IMR-90 (cell line): ENCODE measurements around the gene ANKRD11. TPM values are rescaled to one million over a fixed set of nuclear protein-coding genes. Genes with fewer than 3 reads are reported as not detected.

ENCODE experiments used
- ATAC-seq: fragments of 200-7000 bp; cut with Tn5 transposase; 2 replicates; pipeline ENCODE4 v1.9.1; 2020; ENCODE audit warnings: low read depth, mild to moderate bottlenecking, moderate library complexity
- BruUV-seq: library from RNA; stranded (reverse); fragments of 400-500 nt; replicated peaks from 2 replicates; lab custom pipeline; 2021; lab: Mats Ljungman, UMichigan
- CTCF ChIA-PET: fragments of 300-600 bp; formaldehyde crosslinking; extraction: SDS; loops from one replicate; lab custom pipeline; 2021; ENCODE audit warnings: antibody characterized with exemption; lab: Yijun Ruan, JAX
- POLR2A ChIA-PET: fragments of 300-600 bp; sonication (Branson Sonifier 250); formaldehyde crosslinking; loops from one replicate; lab custom pipeline; 2022; ENCODE audit warnings: antibody characterized with exemption; ENCODE audit not compliant: unreplicated experiment; lab: Charles Lee
- DNase-seq: peaks from one replicate; pipeline ENCODE4 v3.0.0; 2013
- H2AFZ ChIP-seq: replicated peaks from 2 replicates; pipeline ENCODE3; 2013; ENCODE audit warnings: low read length, mild to moderate bottlenecking; ENCODE audit not compliant: poor library complexity
- H2AK5ac ChIP-seq: 2 replicates; pipeline ENCODE4 v1.6.1; 2013; ENCODE audit warnings: low read depth, low read length, inconsistent platforms
- H2AK9ac ChIP-seq: replicated peaks from 2 replicates; pipeline ENCODE3; 2013; ENCODE audit warnings: mild to moderate bottlenecking, low read depth, low read length, moderate library complexity; ENCODE audit not compliant: poor library complexity
- H2BK120ac ChIP-seq: 2 replicates; pipeline ENCODE4 v1.6.1; 2013; ENCODE audit warnings: low read depth, low read length, inconsistent platforms
- H2BK15ac ChIP-seq: 3 replicates; pipeline ENCODE4 v1.6.1; 2013; ENCODE audit warnings: low read depth, low read length, inconsistent platforms
- H2BK20ac ChIP-seq: 2 replicates; pipeline ENCODE4 v1.6.1; 2013; ENCODE audit warnings: low read depth, mild to moderate bottlenecking, inconsistent platforms, low read length, moderate library complexity
- H2BK5ac ChIP-seq: 2 replicates; pipeline ENCODE4 v1.6.1; 2013; ENCODE audit warnings: mild to moderate bottlenecking, low read depth, low read length, inconsistent platforms; ENCODE audit not compliant: poor library complexity, severe bottlenecking
- H3K14ac ChIP-seq: replicated peaks from 2 replicates; pipeline ENCODE4 v1.6.1; 2013; ENCODE audit warnings: low read depth, low read length, inconsistent platforms
- H3K18ac ChIP-seq: 2 replicates; pipeline ENCODE4 v1.6.1; 2013; ENCODE audit warnings: low read depth, low read length, control low read depth
- H3K23ac ChIP-seq: 2 replicates; pipeline ENCODE4 v1.6.1; 2013; ENCODE audit warnings: low read depth, low read length, inconsistent platforms
- H3K27ac ChIP-seq: 2 replicates; pipeline ENCODE4 v1.5.1; 2013; ENCODE audit warnings: mild to moderate bottlenecking, control low read depth, low read length; ENCODE audit not compliant: insufficient read depth
- H3K27me3 ChIP-seq: 2 replicates; pipeline ENCODE4 v1.6.1; 2013; ENCODE audit warnings: low read length; ENCODE audit not compliant: control insufficient read depth, insufficient read depth
- H3K36me3 ChIP-seq: 2 replicates; pipeline ENCODE4 v1.6.1; 2013; ENCODE audit warnings: low read length, mixed read lengths; ENCODE audit not compliant: control insufficient read depth, insufficient read depth
- H3K4ac ChIP-seq: 2 replicates; pipeline ENCODE4 v1.6.1; 2013; ENCODE audit warnings: low read depth, low read length, inconsistent platforms
- H3K4me1 ChIP-seq: 2 replicates; pipeline ENCODE4 v1.6.1; 2013; ENCODE audit warnings: low read length, mixed read lengths; ENCODE audit not compliant: control insufficient read depth, insufficient read depth
- H3K4me2 ChIP-seq: 2 replicates; pipeline ENCODE4 v1.6.1; 2013; ENCODE audit warnings: low read depth, mild to moderate bottlenecking, control low read depth, low read length, moderate library complexity
- H3K4me3 ChIP-seq: 2 replicates; pipeline ENCODE4 v1.5.1; 2013; ENCODE audit warnings: low read depth, mild to moderate bottlenecking, control low read depth, low read length, moderate library complexity; ENCODE audit not compliant: insufficient read depth
- H3K56ac ChIP-seq: 2 replicates; pipeline ENCODE4 v1.6.1; 2013; ENCODE audit warnings: low read length, inconsistent platforms; ENCODE audit not compliant: insufficient read depth; ENCODE audit errors: extremely low read depth
- H3K79me1 ChIP-seq, 2 experiments: 2 replicates each; pipeline ENCODE4 v1.6.1; 2013; ENCODE audit warnings: low read length in 2 of 2, inconsistent platforms in 1 of 2, low read depth in 1 of 2
- H3K9ac ChIP-seq: 2 replicates; pipeline ENCODE4 v1.6.1; 2013; ENCODE audit warnings: low read depth, low read length, control low read depth
- H3K9me1 ChIP-seq: 2 replicates; pipeline ENCODE4 v1.6.1; 2013; ENCODE audit warnings: low read length, inconsistent platforms; ENCODE audit not compliant: insufficient read depth
- H3K9me3 ChIP-seq: 2 replicates; pipeline ENCODE4 v1.6.1; 2013; ENCODE audit warnings: low read length; ENCODE audit not compliant: control insufficient read depth, insufficient read depth
- H4K20me1 ChIP-seq: 2 replicates; pipeline ENCODE4 v1.6.1; 2013; ENCODE audit warnings: low read length, inconsistent platforms; ENCODE audit not compliant: insufficient read depth
- H4K5ac ChIP-seq: 2 replicates; pipeline ENCODE4 v1.6.1; 2013; ENCODE audit warnings: mild to moderate bottlenecking, low read depth, low read length, control low read depth
- H4K8ac ChIP-seq, 2 experiments: 2 replicates each; pipeline ENCODE4 v1.6.1; 2013; ENCODE audit warnings: low read depth in 2 of 2, low read length in 2 of 2, control low read depth in 1 of 2, inconsistent platforms in 1 of 2
- H4K91ac ChIP-seq: 2 replicates; pipeline ENCODE4 v1.6.1; 2013; ENCODE audit warnings: low read depth, low read length, inconsistent platforms; ENCODE audit not compliant: insufficient read depth
- BHLHE40 ChIP-seq: fragments of 150-350 bp; IDR thresholded peaks from 2 replicates; pipeline ENCODE4 v1.6.1; 2016; ENCODE audit warnings: mild to moderate bottlenecking, low read depth, low read length
- CEBPB ChIP-seq: IDR thresholded peaks from 2 replicates; pipeline ENCODE4 v1.6.1; 2012; ENCODE audit warnings: low read depth, low read length, improper control_type of control experiment
- CHD1 ChIP-seq: IDR thresholded peaks from 2 replicates; pipeline ENCODE4 v1.6.1; 2012; ENCODE audit warnings: low read depth, low read length, improper control_type of control experiment
- FOS ChIP-seq: fragments of 150-350 bp; IDR thresholded peaks from 2 replicates; pipeline ENCODE4 v1.6.1; 2016; ENCODE audit warnings: low read depth, low read length
- MAFK ChIP-seq: IDR thresholded peaks from 2 replicates; pipeline ENCODE4 v1.6.1; 2012; ENCODE audit warnings: low read depth, low read length, improper control_type of control experiment
- MAZ ChIP-seq: IDR thresholded peaks from 2 replicates; pipeline ENCODE4 v1.6.1; 2012; ENCODE audit warnings: low read depth, mild to moderate bottlenecking, low read length, improper control_type of control experiment, moderate library complexity, borderline replicate concordance
- MXI1 ChIP-seq: IDR thresholded peaks from 2 replicates; pipeline ENCODE4 v1.6.1; 2012; ENCODE audit warnings: low read depth, mild to moderate bottlenecking, low read length, moderate library complexity, borderline replicate concordance
- NFE2L2 ChIP-seq: fragments of 150-350 bp; IDR thresholded peaks from 2 replicates; pipeline ENCODE4 v1.6.1; 2016; ENCODE audit warnings: low read depth, mild to moderate bottlenecking, low read length
- POLR2A ChIP-seq: IDR thresholded peaks from 2 replicates; pipeline ENCODE4 v1.6.1; 2012; ENCODE audit warnings: mild to moderate bottlenecking, low read depth, low read length
- RAD21 ChIP-seq: IDR thresholded peaks from 2 replicates; pipeline ENCODE4 v1.6.1; 2012; ENCODE audit warnings: low read length, improper control_type of control experiment
- RCOR1 ChIP-seq: IDR thresholded peaks from 2 replicates; pipeline ENCODE4 v1.6.1; 2012; ENCODE audit warnings: mild to moderate bottlenecking, low read length, improper control_type of control experiment; ENCODE audit not compliant: insufficient replicate concordance
- RFX5 ChIP-seq: IDR thresholded peaks from 2 replicates; pipeline ENCODE4 v1.8.0; 2012; ENCODE audit warnings: low read depth, mild to moderate bottlenecking, low read length, moderate library complexity
- SMC3 ChIP-seq: fragments of 150-350 bp; IDR thresholded peaks from 2 replicates; pipeline ENCODE4 v1.6.1; 2016; ENCODE audit warnings: low read depth, mild to moderate bottlenecking, antibody characterized with exemption, low read length, moderate library complexity
- WGBS, 2 experiments: methylation state at CpG; one replicate each; pipeline versions ENCODE4 v1.1.5 to v1.1.7; 2013; ENCODE audit warnings: missing lambda C conversion rate in 2 of 2; ENCODE audit not compliant: insufficient read length in 1 of 2; ENCODE audit errors: extremely low coverage in 2 of 2; 5-methylcytosine and 5-hydroxymethylcytosine counted together
- dilution Hi-C: fragments of 300-500 bp; cut with HindIII; formaldehyde crosslinking; loops from one replicate; pipeline ENCODE4 v1.14.3; 2018; ENCODE audit warnings: low sequenced_read_pairs; ENCODE audit not compliant: unreplicated experiment
- in situ Hi-C: fragments of 300-500 bp; cut with MboI; formaldehyde crosslinking; loops from 3 replicates; pipeline ENCODE4 v1.14.3; 2019; ENCODE audit warnings: low sequenced_read_pairs, inconsistent platforms, mixed read lengths
- intact Hi-C: fragments of 100-400 bp; cut with micrococcal nuclease; formaldehyde crosslinking; loops from 2 replicates; pipeline ENCODE4 v1.10.0; 2022
- polyA plus RNA-seq, 3 experiments: library from polyadenylated mRNA; depleted of rRNA; stranded (reverse); fragments of >200 nt; gene quantifications; 2 replicates each; pipeline ENCODE4 v1.2.3, GENCODE V29; 2012; ENCODE audit warnings: low replicate concordance in 1 of 3
- total RNA-seq: library from RNA; depleted of rRNA; stranded (reverse); fragments of >200 nt; gene quantifications from 2 replicates; pipeline ENCODE4 v1.2.3, GENCODE V29; 2012
- TF ChIP-seq, protein P1 (sequence below): fragments of 150-350 bp; IDR thresholded peaks from 2 replicates; pipeline ENCODE4 v1.6.1; 2017; ENCODE audit warnings: mild to moderate bottlenecking, antibody characterized with exemption, low read length, low read depth
- TF ChIP-seq, protein P2 (sequence below): conservative IDR thresholded peaks from 2 replicates; pipeline ENCODE4 v1.5.1; 2012; ENCODE audit warnings: mild to moderate bottlenecking, low read depth, low read length, improper control_type of control experiment
- TF ChIP-seq, protein P3 (sequence below): fragments of 150-350 bp; IDR thresholded peaks from 2 replicates; pipeline ENCODE4 v1.6.1; 2016; ENCODE audit warnings: low read depth, mild to moderate bottlenecking, low read length, moderate library complexity, borderline replicate concordance

Gene ANKRD11
- total and polyA plus RNA-seq, 2 of the 4 experiments (the other 2 are of a cell fraction) = 46.8 to 71.9 TPM

DNA sequence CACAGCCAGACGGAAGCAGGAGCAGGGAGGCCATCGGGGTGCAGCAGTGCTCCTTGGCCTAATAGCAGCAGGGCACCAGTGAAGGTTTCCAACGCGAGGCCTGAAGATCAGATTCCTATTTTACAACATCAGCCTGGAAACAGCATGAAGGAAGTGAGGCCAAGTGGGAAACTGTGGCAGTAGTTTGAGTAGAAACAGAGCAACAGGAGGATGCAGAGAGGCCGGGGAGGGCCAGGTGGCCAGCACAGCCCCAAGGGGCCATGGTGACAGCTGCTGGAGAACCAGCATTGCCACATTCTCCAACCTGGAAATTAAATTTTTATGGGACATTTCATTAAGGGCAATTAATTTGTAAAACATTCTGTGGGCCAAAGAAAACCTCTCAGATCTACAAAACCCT is 3.4 kb upstream of the ANKRD11 start:
- Histone ChIP-seq H4K5ac (no peak overlapping the region), H2BK120ac (no peak overlapping the region), H3K4me1 (peaks cover 6% of the 10 kb centered on the region), H3K9me1 (peaks cover 4% of the 10 kb centered on the region), H3K27ac (no peak overlapping the region), H3K56ac (no peak overlapping the region), H2BK5ac (no peak overlapping the region), H4K20me1 (peaks cover 18% of the 10 kb centered on the region), H3K14ac (no peak overlapping the region), H2BK15ac (no peak overlapping the region), H2AK5ac (no peak overlapping the region), H2AK9ac (peak overlapping the region; percentile 39), H3K4me2 (no peak overlapping the region), H3K4ac (no peak overlapping the region), H3K18ac (no peak overlapping the region), H2BK20ac (no peak overlapping the region), H3K9me3 (no peaks in the 10 kb centered on the region), H3K4me3 (no peak overlapping the region), H3K27me3 (no peaks in the 10 kb centered on the region), H3K79me1 (peaks cover 30 to 47% of the 10 kb centered on the region in 2 experiments), H4K91ac (no peak overlapping the region), H2AFZ (peak overlapping the region; percentile 14), H3K9ac (no peak overlapping the region), H4K8ac (no peak overlapping the region), H3K36me3 (peaks cover 5% of the 10 kb centered on the region), H3K23ac (no peak overlapping the region)
- no peak for DNase-seq
- ChIA-PET CTCF (no interaction called here), POLR2A (no interaction called here)
- dilution Hi-C loops = no loop called here
- 80% methylated on average over 1 of the region's 5 CpGs; no CpG with 5 or more reads in 1 of the 2 experiments for WGBS, 2 experiments
- in situ Hi-C loops = no loop called here
- BruUV-seq = no TSS peak
- intact Hi-C loops = no loop called here
- TF ChIP-seq FOS (no peak), CEBPB (no peak), NFE2L2 (no peak), RAD21 (no peak), RCOR1 (no peak), RFX5 (no peak), POLR2A (no peak), MXI1 (no peak), SMC3 (no peak), MAZ (no peak), MAFK (no peak), BHLHE40 (no peak), CHD1 (no peak)
- TF ChIP-seq, protein P1, sequence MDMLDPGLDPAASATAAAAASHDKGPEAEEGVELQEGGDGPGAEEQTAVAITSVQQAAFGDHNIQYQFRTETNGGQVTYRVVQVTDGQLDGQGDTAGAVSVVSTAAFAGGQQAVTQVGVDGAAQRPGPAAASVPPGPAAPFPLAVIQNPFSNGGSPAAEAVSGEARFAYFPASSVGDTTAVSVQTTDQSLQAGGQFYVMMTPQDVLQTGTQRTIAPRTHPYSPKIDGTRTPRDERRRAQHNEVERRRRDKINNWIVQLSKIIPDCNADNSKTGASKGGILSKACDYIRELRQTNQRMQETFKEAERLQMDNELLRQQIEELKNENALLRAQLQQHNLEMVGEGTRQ = no peak
- TF ChIP-seq, protein P2, sequence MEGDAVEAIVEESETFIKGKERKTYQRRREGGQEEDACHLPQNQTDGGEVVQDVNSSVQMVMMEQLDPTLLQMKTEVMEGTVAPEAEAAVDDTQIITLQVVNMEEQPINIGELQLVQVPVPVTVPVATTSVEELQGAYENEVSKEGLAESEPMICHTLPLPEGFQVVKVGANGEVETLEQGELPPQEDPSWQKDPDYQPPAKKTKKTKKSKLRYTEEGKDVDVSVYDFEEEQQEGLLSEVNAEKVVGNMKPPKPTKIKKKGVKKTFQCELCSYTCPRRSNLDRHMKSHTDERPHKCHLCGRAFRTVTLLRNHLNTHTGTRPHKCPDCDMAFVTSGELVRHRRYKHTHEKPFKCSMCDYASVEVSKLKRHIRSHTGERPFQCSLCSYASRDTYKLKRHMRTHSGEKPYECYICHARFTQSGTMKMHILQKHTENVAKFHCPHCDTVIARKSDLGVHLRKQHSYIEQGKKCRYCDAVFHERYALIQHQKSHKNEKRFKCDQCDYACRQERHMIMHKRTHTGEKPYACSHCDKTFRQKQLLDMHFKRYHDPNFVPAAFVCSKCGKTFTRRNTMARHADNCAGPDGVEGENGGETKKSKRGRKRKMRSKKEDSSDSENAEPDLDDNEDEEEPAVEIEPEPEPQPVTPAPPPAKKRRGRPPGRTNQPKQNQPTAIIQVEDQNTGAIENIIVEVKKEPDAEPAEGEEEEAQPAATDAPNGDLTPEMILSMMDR = no peak
- TF ChIP-seq, protein P3, sequence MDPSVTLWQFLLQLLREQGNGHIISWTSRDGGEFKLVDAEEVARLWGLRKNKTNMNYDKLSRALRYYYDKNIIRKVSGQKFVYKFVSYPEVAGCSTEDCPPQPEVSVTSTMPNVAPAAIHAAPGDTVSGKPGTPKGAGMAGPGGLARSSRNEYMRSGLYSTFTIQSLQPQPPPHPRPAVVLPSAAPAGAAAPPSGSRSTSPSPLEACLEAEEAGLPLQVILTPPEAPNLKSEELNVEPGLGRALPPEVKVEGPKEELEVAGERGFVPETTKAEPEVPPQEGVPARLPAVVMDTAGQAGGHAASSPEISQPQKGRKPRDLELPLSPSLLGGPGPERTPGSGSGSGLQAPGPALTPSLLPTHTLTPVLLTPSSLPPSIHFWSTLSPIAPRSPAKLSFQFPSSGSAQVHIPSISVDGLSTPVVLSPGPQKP = no peak
- ATAC-seq = no peak
